ENCODE results near the gene RBMS3. TPM values are rescaled to one million over a fixed set of nuclear protein-coding genes. Genes with fewer than 3 reads are reported as not detected.

RBMS3 gene
- total RNA-seq, 1 donor from 2014 or later, result 47.6 TPM

- Mint-ChIP-seq H3K27me3 (ENCODE audit: low read depth) (no peaks in the 10 kb centered on the region), H3K27ac (ENCODE audit: unreplicated experiment) (peak overlapping the region; percentile 81), H3K4me1 (ENCODE audit: low read depth) (peaks cover 88% of the 10 kb centered on the region), H3K4me3 (ENCODE audit: unreplicated experiment) (peak overlapping the region; percentile 22), H3K9me3 (ENCODE audit: low read depth) (no peaks in the 10 kb centered on the region), H3K36me3 (ENCODE audit: low read depth) (no peaks in the 10 kb centered on the region)
- TF ChIP-seq CTCF (IDR thresholded peaks at IDR 0.05), result no peak
- no peak for DNase-seq (ENCODE audit: low spot score)
Measured at GRCh38 chr3:29759411-29760225, 478.7 kb downstream of the RBMS3 start.

GRCh38 chr3:29760226-29760685 lies 479.4 kb downstream of the RBMS3 start:
- no peak for DNase-seq (ENCODE audit: low spot score)
- no peaks in the 10 kb centered on the region for H3K36me3 Mint-ChIP-seq (ENCODE audit: low read depth)
- peak overlapping the region; percentile 22 for H3K4me3 Mint-ChIP-seq (ENCODE audit: unreplicated experiment)
- peak overlapping the region; percentile 81 for H3K27ac Mint-ChIP-seq (ENCODE audit: unreplicated experiment)
- no peak for TF ChIP-seq CTCF (IDR thresholded peaks at IDR 0.05)
- no peaks in the 10 kb centered on the region for H3K27me3 Mint-ChIP-seq (ENCODE audit: low read depth)
- H3K9me3 Mint-ChIP-seq (ENCODE audit: low read depth), result no peaks in the 10 kb centered on the region
- peaks cover 88% of the 10 kb centered on the region for H3K4me1 Mint-ChIP-seq (ENCODE audit: low read depth)

- H3K27me3 Mint-ChIP-seq (ENCODE audit: low read depth), result no peaks in the 10 kb centered on the region
- H3K27ac Mint-ChIP-seq (ENCODE audit: unreplicated experiment), result peak overlapping the region; percentile 34
Measured at GRCh38 chr3:29761517-29761916, 480.6 kb downstream of the RBMS3 start.

GRCh38 chr3:29763115-29763514 lies 482.2 kb downstream of the RBMS3 start:
- H3K4me3 Mint-ChIP-seq (ENCODE audit: unreplicated experiment), result no peak overlapping the region
- DNase-seq (ENCODE audit: low spot score), result no peak
- H3K9me3 Mint-ChIP-seq (ENCODE audit: low read depth), result no peaks in the 10 kb centered on the region
- TF ChIP-seq CTCF (IDR thresholded peaks at IDR 0.05), result no peak
- H3K27me3 Mint-ChIP-seq (ENCODE audit: low read depth), result no peaks in the 10 kb centered on the region
- peak overlapping the region; percentile 63 for H3K27ac Mint-ChIP-seq (ENCODE audit: unreplicated experiment)
- H3K4me1 Mint-ChIP-seq (ENCODE audit: low read depth), result peaks cover 68% of the 10 kb centered on the region
- no peaks in the 10 kb centered on the region for H3K36me3 Mint-ChIP-seq (ENCODE audit: low read depth)

More at GRCh38 chr3:29761517-29761916, 480.6 kb downstream of the RBMS3 start:
- no peak for TF ChIP-seq CTCF (IDR thresholded peaks at IDR 0.05)
- peaks cover 84% of the 10 kb centered on the region for H3K4me1 Mint-ChIP-seq (ENCODE audit: low read depth)
- DNase-seq (ENCODE audit: low spot score), result no peak
- H3K4me3 Mint-ChIP-seq (ENCODE audit: unreplicated experiment), result no peak overlapping the region
- H3K36me3 Mint-ChIP-seq (ENCODE audit: low read depth), result no peaks in the 10 kb centered on the region
- H3K9me3 Mint-ChIP-seq (ENCODE audit: low read depth), result no peaks in the 10 kb centered on the region

GRCh38 chr3:29764041-29764440 lies 483.2 kb downstream of the RBMS3 start:
- H3K4me3 Mint-ChIP-seq (ENCODE audit: unreplicated experiment), result no peak overlapping the region
- peaks cover 59% of the 10 kb centered on the region for H3K4me1 Mint-ChIP-seq (ENCODE audit: low read depth)
- DNase-seq (ENCODE audit: low spot score), result no peak
- H3K27me3 Mint-ChIP-seq (ENCODE audit: low read depth), result no peaks in the 10 kb centered on the region
- H3K9me3 Mint-ChIP-seq (ENCODE audit: low read depth), result no peaks in the 10 kb centered on the region
- no peak overlapping the region for H3K27ac Mint-ChIP-seq (ENCODE audit: unreplicated experiment)
- peaks cover 2% of the 10 kb centered on the region for H3K36me3 Mint-ChIP-seq (ENCODE audit: low read depth)
- TF ChIP-seq CTCF (IDR thresholded peaks at IDR 0.05), result no peak
